SK-N-MC (cell line): ENCODE measurements around the gene TEF.

Source experiments
- EZH2 ChIP-seq: fragments of 200-600 bp; sonication (generic); IDR thresholded peaks from one replicate; pipeline ENCODE4 v1.6.1; 2017; ENCODE audit warnings: antibody characterized with exemption
- FOXP2 ChIP-seq: optimal IDR thresholded peaks from 2 replicates; pipeline ENCODE3; 2011; ENCODE audit warnings: mild to moderate bottlenecking, moderate library complexity; ENCODE audit not compliant: insufficient read depth; ENCODE audit errors: extremely low read length, control extremely low read depth
- POLR2AphosphoS5 ChIP-seq: IDR thresholded peaks from 2 replicates; pipeline ENCODE4 v1.6.1; 2012; ENCODE audit warnings: mild to moderate bottlenecking, low read depth, low read length, borderline replicate concordance

GRCh38 chr22:41361716-41362310 lies 19.9 kb upstream of the TEF start:
- TF ChIP-seq EZH2 (no peak), POLR2AphosphoS5 (no peak), FOXP2 (no peak)
